ENCODE results near the gene DEDD. TPM values are rescaled to one million over a fixed set of nuclear protein-coding genes. Genes with fewer than 3 reads are reported as not detected.
"Not testable (repeated sequence)": the region's sequence is repeated elsewhere in the genome, so short reads cannot be mapped to it uniquely, and the experiment has no call there.

Gene DEDD
- total and polyA plus RNA-seq, 9 donors = 16.8 to 48.1 (median 40.3) TPM

- 100% methylated on average over 2 of the region's 4 CpGs for WGBS (ENCODE audit: insufficient coverage)
- H3K27ac ChIP-seq (ENCODE audit: low read length) = no peak overlapping the region
Observed at GRCh38 chr1:161128591-161129420, 3.7 kb downstream of the DEDD start.

GRCh38 chr1:161127649-161128048, 4.8 kb downstream of the DEDD start:
- H3K4me1 ChIP-seq (ENCODE audit: control insufficient read depth, insufficient read depth, low read length) = peaks cover 22% of the 10 kb centered on the region
- H3K9me3 ChIP-seq (replicated peaks; ENCODE audit: control insufficient read depth, low read depth, low read length) = no peaks in the 10 kb centered on the region
- no peak overlapping the region for H3K27ac ChIP-seq (ENCODE audit: low read length)
- H3K4me3 ChIP-seq (ENCODE audit: low read length) = no peak overlapping the region
- no peaks in the 10 kb centered on the region for H3K27me3 ChIP-seq (ENCODE audit: control insufficient read depth, insufficient read depth, low read length)
- peaks cover 56% of the 10 kb centered on the region for H3K36me3 ChIP-seq (ENCODE audit: control insufficient read depth, insufficient read depth, low read length)
- DNase-seq = no peak
- no CpG with 5 or more reads among the region's 2 CpGs for WGBS (ENCODE audit: insufficient coverage)

More at GRCh38 chr1:161128591-161129420, 3.7 kb downstream of the DEDD start:
- no peaks in the 10 kb centered on the region for H3K9me3 ChIP-seq (replicated peaks; ENCODE audit: control insufficient read depth, low read depth, low read length)
- peaks cover 26% of the 10 kb centered on the region for H3K4me1 ChIP-seq (ENCODE audit: control insufficient read depth, insufficient read depth, low read length)
- no peak for DNase-seq
- H3K27me3 ChIP-seq (ENCODE audit: control insufficient read depth, insufficient read depth, low read length) = no peaks in the 10 kb centered on the region
- peaks cover 47% of the 10 kb centered on the region for H3K36me3 ChIP-seq (ENCODE audit: control insufficient read depth, insufficient read depth, low read length)
- no peak overlapping the region for H3K4me3 ChIP-seq (ENCODE audit: low read length)

GRCh38 chr1:161122967-161123366, 9.5 kb downstream of the DEDD start:
- no peak for DNase-seq
- WGBS (ENCODE audit: insufficient coverage) = 69% methylated on average over 3 of the region's 6 CpGs
- Histone ChIP-seq H3K4me1 (ENCODE audit: control insufficient read depth, insufficient read depth, low read length) (peaks cover 21% of the 10 kb centered on the region), H3K9me3 (replicated peaks; ENCODE audit: control insufficient read depth, low read depth, low read length) (no peaks in the 10 kb centered on the region), H3K4me3 (ENCODE audit: low read length) (no peak overlapping the region), H3K36me3 (ENCODE audit: control insufficient read depth, insufficient read depth, low read length) (peaks cover 72% of the 10 kb centered on the region), H3K27me3 (ENCODE audit: control insufficient read depth, insufficient read depth, low read length) (no peaks in the 10 kb centered on the region), H3K27ac (ENCODE audit: low read length) (no peak overlapping the region)

- Histone ChIP-seq H3K36me3 (ENCODE audit: control insufficient read depth, insufficient read depth, low read length) (peaks cover 63% of the 10 kb centered on the region), H3K4me3 (ENCODE audit: low read length) (no peak overlapping the region), H3K9me3 (replicated peaks; ENCODE audit: control insufficient read depth, low read depth, low read length) (no peaks in the 10 kb centered on the region), H3K27ac (ENCODE audit: low read length) (no peak overlapping the region), H3K4me1 (ENCODE audit: control insufficient read depth, insufficient read depth, low read length) (peaks cover 22% of the 10 kb centered on the region), H3K27me3 (ENCODE audit: control insufficient read depth, insufficient read depth, low read length) (no peaks in the 10 kb centered on the region)
- no peak for DNase-seq
- WGBS (ENCODE audit: insufficient coverage) = 72% methylated on average over 2 of the region's 4 CpGs
Observed at GRCh38 chr1:161121834-161122233, 10.6 kb downstream of the DEDD start.

GRCh38 chr1:161121042-161121650, 11.3 kb downstream of the DEDD start:
- WGBS (ENCODE audit: insufficient coverage) = no CpG with 5 or more reads among the region's 3 CpGs
- Histone ChIP-seq H3K4me1 (ENCODE audit: control insufficient read depth, insufficient read depth, low read length) (peaks cover 28% of the 10 kb centered on the region), H3K9me3 (replicated peaks; ENCODE audit: control insufficient read depth, low read depth, low read length) (no peaks in the 10 kb centered on the region), H3K27me3 (ENCODE audit: control insufficient read depth, insufficient read depth, low read length) (no peaks in the 10 kb centered on the region), H3K4me3 (ENCODE audit: low read length) (no peak overlapping the region), H3K27ac (ENCODE audit: low read length) (no peak overlapping the region), H3K36me3 (ENCODE audit: control insufficient read depth, insufficient read depth, low read length) (peaks cover 59% of the 10 kb centered on the region)
- DNase-seq = no peak

GRCh38 chr1:161119092-161119903, 13.2 kb downstream of the DEDD start:
- peak; percentile 86 for DNase-seq
- H3K36me3 ChIP-seq (ENCODE audit: control insufficient read depth, insufficient read depth, low read length) = peaks cover 50% of the 10 kb centered on the region
- no peak overlapping the region for H3K4me3 ChIP-seq (ENCODE audit: low read length)
- no peaks in the 10 kb centered on the region for H3K27me3 ChIP-seq (ENCODE audit: control insufficient read depth, insufficient read depth, low read length)
- H3K27ac ChIP-seq (ENCODE audit: low read length) = peak overlapping the region; percentile 98
- no peaks in the 10 kb centered on the region for H3K9me3 ChIP-seq (replicated peaks; ENCODE audit: control insufficient read depth, low read depth, low read length)
- WGBS (ENCODE audit: insufficient coverage) = 55% methylated on average over 9 of the region's 10 CpGs
- H3K4me1 ChIP-seq (ENCODE audit: control insufficient read depth, insufficient read depth, low read length) = peaks cover 28% of the 10 kb centered on the region

GRCh38 chr1:161117759-161118581, 14.5 kb downstream of the DEDD start, which contains the start of the genes NIT1 and PFDN2:
NIT1 (plus strand) TSS chr1:161118105; CDS start chr1:161118177, 72 bp downstream.
PFDN2 (minus strand) TSS chr1:161118037; CDS start chr1:161118026, 11 bp downstream.
- DNase-seq = peak; percentile 94
- Histone ChIP-seq H3K4me1 (ENCODE audit: control insufficient read depth, insufficient read depth, low read length) (peaks cover 28% of the 10 kb centered on the region), H3K36me3 (ENCODE audit: control insufficient read depth, insufficient read depth, low read length) (peaks cover 39% of the 10 kb centered on the region), H3K4me3 (ENCODE audit: low read length) (peak within 1 kb of the TSS; percentile 100), H3K27me3 (ENCODE audit: control insufficient read depth, insufficient read depth, low read length) (no peaks in the 10 kb centered on the region), H3K27ac (ENCODE audit: low read length) (peak within 1 kb of the TSS; percentile 98), H3K9me3 (replicated peaks; ENCODE audit: control insufficient read depth, low read depth, low read length) (no peaks in the 10 kb centered on the region)
- 0% methylated on average over 52 of the region's 58 CpGs for WGBS (ENCODE audit: insufficient coverage)

GRCh38 chr1:161115961-161116360, 16.5 kb downstream of the DEDD start:
- not testable (repeated sequence) for H3K27ac ChIP-seq (ENCODE audit: low read length); H3K27me3 ChIP-seq (ENCODE audit: control insufficient read depth, insufficient read depth, low read length); DNase-seq; H3K4me3 ChIP-seq (ENCODE audit: low read length); H3K9me3 ChIP-seq (replicated peaks; ENCODE audit: control insufficient read depth, low read depth, low read length)
- Histone ChIP-seq H3K36me3 (ENCODE audit: control insufficient read depth, insufficient read depth, low read length) (peaks cover 19% of the 10 kb centered on the region), H3K4me1 (ENCODE audit: control insufficient read depth, insufficient read depth, low read length) (peaks cover 28% of the 10 kb centered on the region)
- WGBS (ENCODE audit: insufficient coverage) = 90% methylated on average over 5 of the region's 6 CpGs

GRCh38 chr1:161115132-161115711, 17.2 kb downstream of the DEDD start:
- no peak for DNase-seq
- peaks cover 26% of the 10 kb centered on the region for H3K4me1 ChIP-seq (ENCODE audit: control insufficient read depth, insufficient read depth, low read length)

More at GRCh38 chr1:161115132-161115711, 17.2 kb downstream of the DEDD start:
- peaks cover 12% of the 10 kb centered on the region for H3K36me3 ChIP-seq (ENCODE audit: control insufficient read depth, insufficient read depth, low read length)
- H3K27ac ChIP-seq (ENCODE audit: low read length) = no peak overlapping the region
- 94% methylated on average over 10 of the region's 12 CpGs for WGBS (ENCODE audit: insufficient coverage)
- H3K4me3 ChIP-seq (ENCODE audit: low read length) = no peak overlapping the region
- no peaks in the 10 kb centered on the region for H3K27me3 ChIP-seq (ENCODE audit: control insufficient read depth, insufficient read depth, low read length)
- H3K9me3 ChIP-seq (replicated peaks; ENCODE audit: control insufficient read depth, low read depth, low read length) = no peaks in the 10 kb centered on the region

Measured in muscle of leg (tissue), 11 donors.